Measurements from ENCODE around the gene CHPF. TPM values are rescaled to one million over a fixed set of nuclear protein-coding genes. Genes with fewer than 3 reads are reported as not detected.

Gene CHPF
- total RNA-seq, result 0.72 and 29.2 TPM in 2 replicates

GRCh38 chr2:219543596-219544358 is at the start of gene CHPF, which contains the start of gene TMEM198:
Gene CHPF (minus strand): TSS chr2:219543809. CDS start chr2:219543538, 271 bp downstream.
Gene TMEM198 (plus strand): TSS chr2:219544028. CDS start chr2:219544728, 700 bp downstream.

DNA sequence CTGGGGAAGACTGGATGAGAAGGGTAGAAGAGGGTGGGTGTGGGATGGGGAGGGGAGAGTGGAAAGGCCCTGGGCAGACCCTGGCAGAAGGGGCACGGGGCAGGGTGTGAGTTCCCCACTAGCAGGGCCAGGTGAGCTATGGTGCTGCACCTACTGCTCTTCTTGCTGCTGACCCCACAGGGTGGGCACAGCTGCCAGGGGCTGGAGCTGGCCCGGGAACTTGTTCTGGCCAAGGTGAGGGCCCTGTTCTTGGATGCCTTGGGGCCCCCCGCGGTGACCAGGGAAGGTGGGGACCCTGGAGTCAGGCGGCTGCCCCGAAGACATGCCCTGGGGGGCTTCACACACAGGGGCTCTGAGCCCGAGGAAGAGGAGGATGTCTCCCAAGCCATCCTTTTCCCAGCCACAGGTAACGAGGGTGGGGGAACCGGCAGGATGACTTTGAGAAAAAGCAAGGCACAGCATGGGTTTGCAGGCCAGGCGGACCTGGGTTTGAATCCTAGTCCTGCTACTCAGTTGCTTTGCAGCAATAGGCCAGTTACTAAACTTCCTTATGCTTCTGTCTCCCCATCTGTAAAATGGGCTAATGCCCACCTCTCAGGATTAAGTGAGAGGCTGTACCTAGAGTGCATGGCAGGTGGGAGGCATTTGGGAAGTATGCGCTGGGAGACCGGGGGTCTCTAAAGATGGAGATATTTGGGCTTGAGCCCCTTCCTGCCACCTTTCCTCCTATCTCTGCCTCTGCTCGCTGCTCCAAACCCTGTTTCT is 28.8 kb upstream of the CHPF start, which contains the start of gene INHA:
Gene INHA, plus strand, starts transcription at position 74 of the 765 bp plus-strand sequence. Its CDS starts 65 bp downstream, at position 139.

GRCh38 chr2:219571311-219572236 is 28.0 kb upstream of the CHPF start, which contains the start of gene OBSL1:
Gene OBSL1 (minus strand): TSS chr2:219571539. CDS start chr2:219571232, 307 bp downstream.

DNA sequence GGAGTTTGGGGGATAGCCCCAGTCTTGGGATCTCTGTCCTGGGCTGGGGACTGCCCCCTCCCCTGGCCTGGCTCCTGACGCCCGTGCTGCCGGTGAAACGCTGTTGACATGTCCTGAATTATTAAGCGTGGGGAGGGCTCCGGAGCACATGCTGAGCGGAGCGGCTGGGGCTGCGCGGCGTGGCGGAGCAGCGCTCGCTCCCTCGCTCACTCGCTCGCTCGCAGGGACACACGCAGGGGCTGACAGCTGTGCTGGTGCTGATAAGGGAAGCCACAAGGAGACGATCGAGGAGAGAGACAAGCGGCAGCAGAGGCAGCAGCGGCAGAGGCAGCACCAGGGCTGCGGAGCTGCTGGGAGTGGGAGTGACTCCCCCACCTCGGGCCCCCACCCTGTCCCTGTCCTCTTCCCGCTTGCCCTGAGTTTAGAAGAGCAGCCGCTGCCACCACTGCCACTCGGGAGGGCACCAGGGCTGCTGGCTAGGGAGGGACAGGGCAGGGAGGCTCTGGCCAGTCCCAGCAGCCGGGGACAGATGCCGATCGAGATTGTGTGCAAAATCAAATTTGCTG is 29.3 kb downstream of the CHPF start, which contains the start of gene ASIC4:
Gene ASIC4, plus strand, starts transcription at position 287 of the 566 bp plus-strand sequence. Its CDS starts 243 bp downstream, at position 530.

GRCh38 chr2:219498280-219499057 is 45.1 kb downstream of the CHPF start, which contains the start of gene GMPPA:
Gene GMPPA (plus strand): TSS chr2:219498891. CDS start chr2:219499976, 1,085 bp downstream.

Other genes starting within 250 kb of the CHPF start
- gene PTPRN, start 234.4 kb downstream of the CHPF start, total RNA-seq, result not detected in 2 replicates
- not detected in 2 replicates for gene RESP18, start 211.1 kb downstream of the CHPF start, total RNA-seq
- 42.4 and 44.0 TPM in 2 replicates for gene DNPEP, start 155.9 kb downstream of the CHPF start, total RNA-seq
- gene DES, start 125.4 kb downstream of the CHPF start, total RNA-seq, result not detected in 2 replicates
- 0.63 and 4.2 TPM in 2 replicates for gene SPEG, start 109.0 kb downstream of the CHPF start, total RNA-seq
- 38.0 and 45.6 TPM in 2 replicates for gene GMPPA, start 44.9 kb downstream of the CHPF start, total RNA-seq
- gene ASIC4, start 29.3 kb downstream of the CHPF start, total RNA-seq, result not detected in 2 replicates
- gene TMEM198, start 219 bp upstream of the CHPF start, total RNA-seq, result 0.09 TPM in 1 of 2 replicates, not detected in the other
- 16.5 and 22.0 TPM in 2 replicates for gene OBSL1, start 27.7 kb upstream of the CHPF start, total RNA-seq
- 0.09 and 0.19 TPM in 2 replicates for gene INHA, start 28.5 kb upstream of the CHPF start, total RNA-seq
- gene STK11IP, start 54.0 kb upstream of the CHPF start, total RNA-seq, result 9.7 and 11.2 TPM in 2 replicates
- 0.27 and 0.38 TPM in 2 replicates for gene SLC4A3, start 83.8 kb upstream of the CHPF start, total RNA-seq